HG03378 (cell line): ENCODE measurements around the gene IL1F10.

ENCODE experiments used
- ATAC-seq: cut with Tn5 transposase; IDR thresholded peaks from one replicate; pipeline ENCODE4 v1.9.1; 2021; ENCODE audit warnings: mild to moderate bottlenecking, moderate library complexity; ENCODE audit not compliant: unreplicated experiment

The IL1F10 gene, protein sequence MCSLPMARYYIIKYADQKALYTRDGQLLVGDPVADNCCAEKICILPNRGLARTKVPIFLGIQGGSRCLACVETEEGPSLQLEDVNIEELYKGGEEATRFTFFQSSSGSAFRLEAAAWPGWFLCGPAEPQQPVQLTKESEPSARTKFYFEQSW

DNA sequence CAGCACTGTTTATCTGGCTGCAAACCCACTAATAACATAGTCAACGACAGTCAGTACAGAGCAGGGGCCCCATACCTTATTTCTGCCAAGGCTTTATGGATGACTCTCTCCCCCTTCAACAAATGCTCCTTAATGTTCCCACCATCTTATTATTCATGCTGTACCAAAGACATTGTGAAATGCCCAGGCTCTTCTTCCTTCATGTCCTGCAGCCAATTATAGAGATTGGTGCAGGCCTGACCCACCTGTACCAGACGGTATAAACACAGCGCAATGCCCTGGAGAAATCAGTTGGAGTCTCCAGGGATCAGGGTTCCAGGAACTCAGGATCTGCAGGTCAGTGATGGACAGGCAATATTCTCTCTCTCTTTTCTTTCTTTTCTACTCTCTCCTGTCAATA is at the start of gene IL1F10:
TSS of gene IL1F10 (plus strand) at position 290 of the 400 bp plus-strand sequence. CDS start 4,769 bp downstream, outside the sequence.
- no peak for ATAC-seq

DNA sequence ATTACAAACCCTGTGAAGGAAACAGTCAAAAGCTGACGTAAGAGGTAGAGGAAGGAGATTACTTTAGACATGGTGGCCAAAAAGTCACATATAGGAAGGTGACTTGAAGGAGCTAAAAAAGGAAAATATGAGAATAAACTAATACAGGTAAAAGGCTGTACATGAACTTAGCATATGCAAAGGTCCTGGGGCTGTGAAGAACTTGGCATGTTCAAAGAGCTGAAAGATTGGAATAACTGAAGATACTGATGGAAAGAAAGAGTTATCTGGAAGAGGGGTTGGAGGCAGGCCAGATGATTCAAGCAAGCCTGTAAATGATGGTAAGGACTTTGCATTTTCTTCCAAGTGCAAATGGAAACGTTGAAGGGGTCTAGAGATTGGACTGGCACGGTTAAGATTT is 49.3 kb upstream of the IL1F10 start:
- no peak for ATAC-seq

DNA sequence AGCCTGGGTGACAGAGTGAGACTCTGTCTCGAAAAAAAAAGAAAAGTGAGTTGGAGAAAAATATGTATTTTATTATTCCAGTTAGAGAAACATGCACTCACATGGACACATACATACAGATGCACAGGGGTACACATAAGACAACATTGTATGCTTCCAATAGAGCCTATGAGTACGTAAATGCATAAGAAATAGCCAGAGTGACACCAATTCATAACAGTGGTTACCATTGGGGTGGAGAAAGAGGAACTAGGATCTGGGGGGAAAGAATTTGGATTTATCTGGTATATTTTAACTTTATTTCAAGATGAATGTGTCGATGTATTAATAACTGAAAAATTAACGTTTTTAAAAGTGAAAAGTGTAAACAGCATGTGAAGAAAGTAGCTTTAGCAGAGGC is 46.5 kb upstream of the IL1F10 start:
- ATAC-seq = no peak

DNA sequence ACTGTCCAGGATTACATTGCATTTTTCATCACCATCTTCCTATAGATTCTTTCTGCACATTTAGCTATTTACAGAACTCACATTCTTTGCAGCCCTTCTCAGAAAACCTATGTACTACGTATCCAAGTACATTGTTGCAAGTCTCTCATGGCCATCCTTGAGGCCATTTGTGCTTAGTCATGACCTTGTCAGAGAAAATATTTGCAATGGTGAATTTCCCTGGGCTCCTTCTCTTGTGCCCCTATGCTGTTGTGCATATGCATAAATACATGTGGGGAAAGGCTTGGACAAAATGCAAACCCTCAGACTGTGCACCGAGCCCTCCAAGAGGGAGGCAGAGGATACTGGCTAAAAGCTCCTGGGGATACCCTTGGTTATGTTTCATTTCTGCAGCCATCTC is 43.0 kb upstream of the IL1F10 start:
- no peak for ATAC-seq

DNA sequence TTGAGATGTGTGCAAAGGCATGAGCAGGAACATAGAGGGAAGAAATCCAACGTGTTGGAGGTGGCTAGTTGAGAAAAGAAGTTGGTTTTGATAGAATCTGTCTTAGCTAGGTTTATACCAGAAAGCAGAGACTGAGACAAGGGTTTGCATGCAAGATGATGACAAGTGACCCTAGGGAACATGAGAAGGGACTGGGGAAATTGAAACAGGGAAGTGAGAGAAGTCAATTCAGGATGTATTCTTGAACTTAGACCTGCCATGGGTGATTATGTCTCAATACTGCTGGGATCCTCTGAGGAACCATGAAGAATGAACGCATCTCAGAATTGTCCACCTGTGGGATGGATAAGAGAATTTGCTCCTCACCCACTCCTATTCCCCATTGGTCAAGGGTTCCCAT is 42.0 kb upstream of the IL1F10 start:
- no peak for ATAC-seq

DNA sequence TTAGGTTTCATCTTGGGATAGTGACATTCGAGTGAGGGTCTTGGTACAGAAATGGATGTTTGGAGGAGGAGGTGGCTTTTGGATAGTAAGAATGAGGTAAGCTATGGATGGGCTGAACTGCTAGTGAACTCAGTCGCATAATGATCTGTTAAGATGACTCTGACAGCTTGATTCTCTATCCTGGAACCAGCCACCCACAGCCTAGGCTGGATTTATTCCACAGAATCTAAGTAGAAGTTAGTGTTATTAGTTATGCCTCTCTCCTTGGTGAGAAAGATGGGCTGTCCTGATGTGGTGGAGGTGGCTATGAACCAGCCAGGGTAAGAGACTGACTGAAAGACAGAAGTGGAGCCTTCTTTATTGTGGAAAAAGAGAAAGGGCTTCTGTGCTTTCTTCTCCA is 40.1 kb upstream of the IL1F10 start:
- ATAC-seq = no peak

DNA sequence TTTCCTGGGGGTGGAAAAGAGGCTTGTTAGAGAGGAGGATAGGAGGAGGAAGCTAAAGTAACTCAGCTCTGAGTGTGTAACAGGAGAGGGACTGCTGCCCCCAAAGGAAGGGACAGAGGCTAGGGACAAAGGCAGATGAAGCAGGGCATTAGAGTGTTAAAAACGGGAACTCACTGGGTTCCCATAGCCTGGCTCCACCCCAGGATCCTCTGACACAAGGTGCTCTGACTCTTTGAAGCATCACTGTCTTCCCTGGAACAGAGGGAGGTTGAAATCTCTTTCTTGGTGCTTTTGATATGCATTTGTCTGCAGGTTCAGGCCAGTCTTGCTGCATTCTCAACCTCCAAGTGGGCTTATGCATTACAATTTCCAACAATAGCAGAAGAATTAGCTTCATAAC is 39.7 kb upstream of the IL1F10 start:
- no peak for ATAC-seq

DNA sequence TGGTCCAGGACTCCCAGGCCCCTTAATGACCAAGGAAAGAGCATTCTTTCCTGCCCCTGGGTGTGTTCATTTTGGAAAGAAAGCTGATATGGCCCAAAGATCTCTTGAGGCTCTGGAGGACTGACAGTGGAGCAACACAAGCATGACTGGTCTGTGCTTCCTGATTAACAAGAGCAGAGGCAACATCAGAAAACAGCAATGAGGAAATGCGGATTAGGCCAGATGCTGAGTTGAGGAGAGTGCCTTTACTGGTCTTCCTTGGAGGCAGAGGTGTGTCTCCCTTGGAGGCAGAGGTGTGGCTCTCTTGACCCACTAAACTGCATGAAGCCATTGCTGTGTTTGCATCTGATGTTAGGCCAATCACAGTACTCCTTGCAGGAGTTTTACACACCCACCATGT is 35.0 kb upstream of the IL1F10 start:
- no peak for ATAC-seq

DNA sequence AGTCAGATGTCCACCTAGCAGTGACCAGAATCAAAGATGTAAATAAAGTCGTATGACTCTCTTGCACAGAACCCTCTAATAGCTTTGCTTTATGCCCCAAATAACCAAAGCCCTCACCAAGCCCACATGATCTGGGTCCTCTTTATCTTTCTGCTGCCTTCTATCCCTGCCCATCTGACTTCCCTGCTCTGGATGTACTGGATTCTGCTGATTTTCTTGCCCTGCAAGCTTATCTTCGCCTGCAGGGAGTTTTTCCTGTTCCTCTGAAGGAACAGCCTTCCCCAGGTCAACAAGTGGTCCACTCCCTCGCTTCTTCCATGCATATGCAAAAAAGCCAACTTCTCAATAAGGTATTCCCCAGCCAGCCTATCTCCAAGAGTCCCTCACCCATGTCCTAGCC is 33.8 kb upstream of the IL1F10 start:
- ATAC-seq = no peak

DNA sequence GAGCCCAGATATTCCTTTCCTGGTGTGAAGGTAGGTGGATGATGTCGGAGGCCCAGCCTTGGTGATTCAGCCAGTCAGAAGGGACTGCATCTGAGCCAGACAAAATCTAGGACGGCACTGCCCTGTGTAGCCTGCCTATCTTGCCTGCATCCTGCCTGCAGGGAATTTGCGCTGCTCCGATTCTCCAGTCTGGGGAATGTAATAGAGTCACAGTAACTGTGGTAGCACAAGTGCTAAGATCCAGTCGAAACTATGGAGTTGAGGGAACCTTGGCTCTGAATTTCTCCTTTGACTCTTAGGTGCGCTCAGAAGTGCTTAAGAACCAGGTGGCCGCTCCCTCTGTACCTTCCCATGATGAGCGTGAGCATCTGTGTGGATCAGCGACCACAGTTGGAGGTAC is 31.0 kb upstream of the IL1F10 start:
- ATAC-seq = no peak

DNA sequence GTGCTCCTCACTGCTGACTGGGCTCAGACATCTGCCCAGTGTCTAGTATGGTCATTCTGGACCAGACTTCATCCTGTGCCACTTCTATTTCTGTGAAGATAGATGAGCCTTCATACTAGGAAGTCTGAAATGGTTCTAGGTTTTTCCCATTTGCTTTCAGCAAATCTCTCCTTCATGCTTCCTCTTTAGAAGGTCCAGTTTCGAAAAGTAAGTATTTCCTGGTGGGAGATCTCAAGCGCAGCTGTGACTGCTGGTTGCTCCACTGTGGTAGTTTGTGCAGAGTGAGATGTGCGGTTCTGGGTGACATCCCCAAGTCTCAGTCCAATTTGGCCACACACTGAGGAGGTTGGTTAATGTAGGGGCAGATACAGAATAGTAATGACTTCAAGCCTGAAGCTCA is 29.5 kb upstream of the IL1F10 start:
- no peak for ATAC-seq

DNA sequence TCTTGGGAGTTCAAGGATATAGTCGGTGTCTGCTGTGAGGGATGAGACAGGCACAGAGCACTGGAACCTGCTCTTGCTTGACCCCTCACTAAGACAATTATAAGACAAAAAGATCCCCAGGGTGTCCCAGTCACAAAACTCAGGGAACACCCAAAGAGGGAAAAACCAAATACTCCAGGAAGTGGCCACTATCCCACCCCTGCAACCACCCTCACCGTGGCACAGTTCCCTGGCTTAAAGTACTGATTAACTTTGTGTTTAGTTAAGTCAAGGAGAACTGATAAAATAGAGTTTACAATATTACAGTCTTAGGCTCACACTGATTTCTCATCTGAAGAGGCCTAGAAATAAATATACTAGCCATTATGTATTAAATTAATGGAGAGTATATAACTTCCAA is 28.6 kb upstream of the IL1F10 start:
- ATAC-seq = no peak

DNA sequence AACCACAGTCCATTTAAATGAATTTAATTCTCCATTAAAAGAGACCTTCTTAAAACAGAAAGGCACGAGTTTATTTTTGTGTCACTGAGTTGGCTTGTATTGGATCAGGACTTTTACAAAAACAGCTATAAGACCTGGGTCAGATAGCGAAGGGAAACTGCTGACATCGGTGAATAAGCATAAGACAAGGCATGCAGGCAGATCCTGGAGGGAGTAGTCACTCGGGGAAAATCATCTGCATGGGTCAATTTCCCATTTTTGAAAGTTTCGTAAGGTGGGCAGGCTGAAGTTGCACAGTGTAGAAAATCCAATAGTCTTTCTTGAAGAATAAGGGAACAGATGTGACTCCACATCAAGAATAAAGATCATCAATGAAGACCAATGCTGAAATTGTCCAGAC is 28.1 kb upstream of the IL1F10 start:
- ATAC-seq = no peak

DNA sequence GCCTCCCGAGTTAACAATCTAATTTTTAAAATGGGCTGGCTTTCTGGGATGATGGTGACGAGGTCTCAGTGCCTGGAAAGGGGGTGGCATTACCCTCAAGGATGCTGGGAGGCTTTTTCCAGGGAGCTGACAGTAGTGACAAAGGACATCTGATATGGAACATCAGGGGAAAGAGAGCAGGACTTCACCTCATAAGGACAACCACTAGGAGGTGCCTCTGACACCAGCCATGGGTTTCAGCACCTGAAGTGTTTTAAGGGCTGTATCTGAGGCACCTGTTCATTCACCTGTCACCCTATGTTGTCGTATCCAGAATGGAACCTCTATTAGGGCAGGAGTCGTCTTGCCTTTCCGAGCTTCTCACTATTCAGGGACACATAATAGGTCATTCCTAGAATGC is 25.9 kb upstream of the IL1F10 start:
- no peak for ATAC-seq

DNA sequence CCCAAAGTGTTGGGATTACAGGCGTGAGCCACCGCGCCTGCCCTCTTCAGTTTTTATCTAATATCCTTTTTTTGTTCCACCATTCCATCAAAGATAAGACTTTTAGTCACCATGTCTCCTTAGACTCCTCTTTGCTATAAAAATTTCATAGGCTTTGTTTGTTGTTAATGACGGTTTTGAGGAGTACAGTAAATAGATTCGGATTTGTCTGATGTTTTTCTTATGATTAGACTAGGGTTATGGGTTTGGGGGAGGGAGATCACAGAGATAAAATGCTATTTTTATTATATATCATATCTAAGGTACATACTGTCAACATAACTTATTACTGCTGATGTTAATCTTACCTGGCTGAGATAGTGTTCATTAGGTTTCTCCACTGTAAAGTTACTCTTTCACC is 21.3 kb upstream of the IL1F10 start:
- no peak for ATAC-seq

DNA sequence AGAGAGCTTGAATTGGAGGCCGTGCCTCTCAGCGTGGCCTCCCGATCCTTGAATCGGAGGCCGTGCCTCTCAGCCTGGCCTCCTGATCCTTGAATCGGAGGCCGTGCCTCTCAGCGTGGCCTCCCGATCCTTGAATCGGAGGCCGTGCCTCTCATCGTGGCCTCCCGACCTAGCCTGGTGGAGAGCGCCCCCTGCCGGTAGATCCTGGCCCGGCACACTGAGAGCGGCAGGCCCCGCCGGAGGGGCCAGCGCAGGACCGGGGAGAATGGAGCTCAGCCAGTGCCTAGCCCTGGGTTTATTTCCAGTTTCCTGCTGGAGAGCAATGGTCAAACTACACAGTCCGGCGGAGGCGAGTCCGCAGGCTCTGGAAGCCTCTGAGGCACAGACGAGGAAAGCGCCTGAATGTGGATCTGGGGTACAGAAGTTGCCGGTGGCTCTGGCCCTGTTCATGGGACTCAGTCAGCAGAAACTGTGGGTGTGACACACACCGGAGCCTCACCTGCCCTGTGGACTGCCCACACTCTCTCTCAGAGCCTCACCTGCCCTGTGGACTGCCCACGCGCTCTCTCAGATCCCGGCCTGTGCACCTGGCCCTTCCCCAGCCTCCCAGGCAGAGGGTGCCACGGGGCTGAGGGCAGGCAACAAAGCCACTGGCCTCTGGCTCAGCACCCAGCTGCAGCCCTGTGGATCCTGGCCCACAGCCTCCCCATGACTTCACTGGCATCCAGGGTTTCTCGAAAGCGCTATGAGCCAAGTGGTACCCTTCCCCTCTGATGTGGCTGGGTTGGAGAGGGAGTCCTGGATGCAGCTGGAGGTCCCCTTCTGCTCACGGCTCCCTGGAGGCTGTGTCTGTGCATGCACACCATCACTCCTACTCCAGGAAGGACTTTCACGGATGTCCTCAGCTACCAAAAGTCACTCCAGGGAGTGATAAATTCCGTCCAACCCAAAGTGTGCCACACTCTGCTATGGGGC is 16.6 kb upstream of the IL1F10 start:
- no peak for ATAC-seq

DNA sequence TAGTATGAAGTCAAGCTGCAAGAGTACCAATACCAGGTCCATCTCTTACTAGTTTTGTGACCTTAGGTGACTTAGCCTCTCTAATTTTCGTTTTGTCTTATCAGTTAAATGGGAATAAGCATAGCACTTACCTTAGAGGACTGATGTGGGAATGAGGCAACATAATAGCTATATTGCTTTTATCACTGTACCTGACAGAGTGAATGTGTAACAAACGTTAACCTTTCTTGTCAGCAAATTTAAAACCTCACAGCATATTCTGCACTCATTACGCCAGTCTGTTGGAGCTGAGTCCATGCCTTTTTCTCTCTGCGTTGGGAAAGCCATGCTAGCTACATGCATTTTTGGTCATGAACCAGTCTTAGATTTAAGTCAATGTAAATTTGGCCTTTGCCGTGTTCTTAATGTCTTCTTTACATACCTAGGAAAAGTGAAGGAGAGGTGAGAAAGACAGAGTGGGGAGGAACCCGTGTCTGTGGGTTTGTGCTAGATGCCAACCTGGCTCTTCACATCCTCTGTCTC is 15.3 kb upstream of the IL1F10 start, which contains the start of gene IL36B:
TSS of gene IL36B (minus strand) at position 472 of the 522 bp plus-strand sequence.
- no peak for ATAC-seq

DNA sequence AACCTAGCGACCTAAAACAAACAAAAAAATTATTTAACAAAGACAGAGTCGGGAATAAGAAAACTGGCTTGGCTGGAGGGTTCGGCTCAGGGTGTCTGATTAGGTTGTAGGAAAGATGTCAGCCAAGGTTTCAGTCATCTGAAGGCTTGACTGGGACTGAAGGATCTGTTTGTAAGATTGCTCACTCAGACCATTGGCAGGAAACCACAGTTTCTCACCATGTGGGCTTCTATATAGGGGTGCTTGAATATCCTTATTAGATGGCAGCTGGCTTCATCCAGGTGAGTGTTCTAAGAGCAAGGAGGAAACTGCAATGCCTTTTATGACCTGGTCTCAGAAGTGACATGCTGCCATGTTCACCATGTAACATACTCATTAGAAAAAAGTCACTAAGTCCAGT is 14.1 kb upstream of the IL1F10 start:
- no peak for ATAC-seq

DNA sequence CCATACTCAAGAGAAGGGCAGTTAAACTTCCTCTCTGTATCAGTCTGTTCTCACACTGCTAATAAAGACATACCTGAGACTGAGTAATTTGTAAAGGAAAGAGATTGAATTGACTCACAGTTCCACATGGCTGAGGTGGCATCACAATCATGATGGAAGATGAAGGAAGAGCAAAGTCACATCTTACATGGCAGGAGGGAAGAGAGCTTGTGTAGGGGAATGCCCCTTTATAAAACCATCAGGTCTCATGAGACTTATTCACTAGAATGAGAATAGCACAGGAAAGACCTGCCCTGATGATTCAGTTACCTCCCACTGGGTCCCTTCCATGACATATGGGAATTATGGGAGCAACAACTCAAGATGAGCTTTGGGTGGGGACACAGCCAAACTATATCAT is 13.7 kb upstream of the IL1F10 start:
- ATAC-seq = no peak

DNA sequence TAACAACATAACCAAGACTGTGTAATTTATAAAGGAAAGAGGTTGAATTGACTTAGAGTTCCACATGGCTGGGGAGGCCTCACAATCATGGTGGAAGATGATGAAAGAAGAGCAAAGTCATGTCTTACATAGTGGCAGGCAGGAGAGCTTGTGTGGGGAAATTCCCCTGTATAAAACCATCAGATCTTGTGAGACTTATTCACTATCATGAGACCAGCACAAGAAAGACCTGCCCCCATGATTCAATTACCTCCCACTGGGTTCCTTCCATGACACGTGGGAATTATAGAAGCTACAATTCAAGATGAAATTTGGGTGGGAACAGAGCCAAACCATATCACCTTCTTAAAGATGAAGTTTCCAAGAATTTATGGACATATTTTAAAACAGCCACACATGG is 11.2 kb upstream of the IL1F10 start:
- no peak for ATAC-seq

DNA sequence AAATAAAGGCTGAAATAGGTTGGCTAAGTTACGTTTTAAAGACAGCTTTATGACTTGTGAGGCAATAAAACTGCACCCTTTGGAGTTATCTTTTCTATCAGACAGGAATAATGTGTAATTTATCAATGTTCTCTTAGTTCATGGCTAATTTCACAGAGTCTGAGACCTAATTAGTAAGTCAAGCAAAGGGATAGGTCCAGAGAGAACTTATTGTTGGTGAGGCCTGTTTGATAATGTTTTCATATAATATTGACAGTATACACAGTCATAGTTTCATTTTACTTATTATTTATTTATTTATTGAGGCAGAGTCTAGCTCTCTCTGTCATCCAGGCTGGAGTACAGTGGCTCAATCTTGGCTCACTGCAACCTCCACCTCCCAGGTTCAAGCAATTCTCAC is 10.7 kb upstream of the IL1F10 start:
- no peak for ATAC-seq

DNA sequence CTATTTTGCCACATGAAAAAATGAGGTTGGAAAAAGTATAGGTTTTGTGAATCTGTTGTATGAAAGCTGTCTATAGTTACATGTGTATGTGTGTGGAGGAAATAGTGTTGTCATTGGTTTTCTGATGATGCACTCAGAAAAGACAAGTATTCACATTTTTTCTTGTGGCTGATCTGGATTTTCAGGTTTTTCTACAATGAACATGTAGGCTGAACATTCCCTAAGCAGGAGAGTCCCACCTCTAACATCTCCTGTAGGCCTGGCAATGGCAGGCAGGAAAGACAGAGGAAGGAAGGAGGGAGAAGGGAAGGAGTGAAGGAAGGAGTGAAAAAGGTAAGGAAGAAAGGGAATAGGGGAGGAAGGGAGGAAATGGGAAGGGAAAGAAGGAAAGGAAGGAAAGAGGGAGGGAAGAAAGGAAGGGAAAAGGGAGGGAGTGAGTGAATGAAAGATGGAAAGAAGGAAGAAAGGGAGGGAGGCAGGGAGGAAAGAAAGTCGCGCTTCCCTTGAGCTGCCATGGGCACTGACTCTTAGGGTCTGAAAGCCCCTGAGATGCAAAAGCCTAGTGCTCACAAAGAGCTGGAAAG is 9.3 kb upstream of the IL1F10 start:
- ATAC-seq = no peak
